Stimulated activated CD4-positive, alpha-beta T cell treated with anti-CD3 and anti-CD28 coated beads, TNF-alpha, amount 100 ng/mL, for 4 hours (primary cell): ENCODE measurements around the gene SLC6A3.

ENCODE experiments used
- DNase-seq, 3 experiments: peaks; one replicate each; pipeline ENCODE4 v3.0.0-alpha.2; 2020; ENCODE audit warnings: low read depth in 3 of 3

SLC6A3 gene

GRCh38 chr5:1352231-1353219 is 92.7 kb downstream of the SLC6A3 start:
- no peak for DNase-seq

GRCh38 chr5:1351156-1351555 is 94.1 kb downstream of the SLC6A3 start:
- DNase-seq, result no peak

GRCh38 chr5:1349246-1349645 is 96.0 kb downstream of the SLC6A3 start:
- DNase-seq, result no peak

GRCh38 chr5:1348986-1349245 is 96.3 kb downstream of the SLC6A3 start:
- DNase-seq, result no peak

- DNase-seq, result no peak
These were observed 97.7 kb downstream of the SLC6A3 start for GRCh38 chr5:1347571-1347970.

GRCh38 chr5:1346627-1347440 is 98.4 kb downstream of the SLC6A3 start:
- no peak for DNase-seq

- DNase-seq, result no peak
These were observed 99.2 kb downstream of the SLC6A3 start for GRCh38 chr5:1345876-1346626.

- peak; percentile 78 to 83 (median 81) for DNase-seq
These were observed 100.0 kb downstream of the SLC6A3 start, which contains the start of gene CLPTM1L for GRCh38 chr5:1344975-1345838. CLPTM1L (minus strand) TSS chr5:1345099; CDS start chr5:1344841, 258 bp downstream.

- DNase-seq, result no peak
These were observed 101.0 kb downstream of the SLC6A3 start for GRCh38 chr5:1343931-1344901.

GRCh38 chr5:1343315-1343751 is 101.9 kb downstream of the SLC6A3 start:
- no peak for DNase-seq
